GM18507 (cell line): ENCODE data around the gene HLA-DMB.

Experiments used
- DNase-seq: peaks from one replicate; pipeline ENCODE4 v3.0.0; 2011; ENCODE audit warnings: low read depth; ENCODE audit not compliant: insufficient read length; ENCODE audit errors: extremely low spot score
- FAIRE-seq: peaks from 2 replicates; lab custom pipeline; 2011; peaks lifted over from hg19 to GRCh38; lab: Jason Lieb, UNC

Gene HLA-DMB

GRCh38 chr6:32932132-32932868 is 8.5 kb downstream of the HLA-DMB start:
- FAIRE-seq = no peak
- no peak for DNase-seq

GRCh38 chr6:32931211-32931610 is 9.6 kb downstream of the HLA-DMB start:
- no peak for FAIRE-seq

GRCh38 chr6:32922083-32922482 is 18.7 kb downstream of the HLA-DMB start:
- DNase-seq (no peak), FAIRE-seq (no peak)

More at GRCh38 chr6:32931211-32931610, 9.6 kb downstream of the HLA-DMB start:
- no peak for DNase-seq

GRCh38 chr6:32920715-32921114 is 20.1 kb downstream of the HLA-DMB start:
- DNase-seq (no peak), FAIRE-seq (no peak)

- DNase-seq (no peak), FAIRE-seq (no peak)
These were observed 27.9 kb downstream of the HLA-DMB start for GRCh38 chr6:32912951-32913350.

- no peak for DNase-seq
- FAIRE-seq = no peak
These were observed 31.9 kb downstream of the HLA-DMB start for GRCh38 chr6:32908897-32909296.

- no peak for FAIRE-seq
- DNase-seq = no peak
These were observed 34.3 kb downstream of the HLA-DMB start for GRCh38 chr6:32906539-32906938.

GRCh38 chr6:32905078-32905477 is 35.8 kb downstream of the HLA-DMB start:
- no peak for FAIRE-seq
- DNase-seq = no peak

GRCh38 chr6:32903952-32904351 is 36.9 kb downstream of the HLA-DMB start:
- FAIRE-seq (no peak), DNase-seq (no peak)

- no peak for FAIRE-seq
- DNase-seq = peak; percentile 9
These were observed 45.9 kb downstream of the HLA-DMB start for GRCh38 chr6:32895006-32895345.

- DNase-seq = peak; percentile 98
- peak; percentile 97 for FAIRE-seq
These were observed 46.5 kb downstream of the HLA-DMB start for GRCh38 chr6:32894085-32895005.

- FAIRE-seq (no peak), DNase-seq (no peak)
These were observed 50.0 kb downstream of the HLA-DMB start for GRCh38 chr6:32890831-32891230.

GRCh38 chr6:32889533-32889932 is 51.3 kb downstream of the HLA-DMB start:
- FAIRE-seq = no peak

GRCh38 chr6:32888576-32888975 is 52.3 kb downstream of the HLA-DMB start:
- DNase-seq = no peak
- FAIRE-seq = no peak

More at GRCh38 chr6:32889533-32889932, 51.3 kb downstream of the HLA-DMB start:
- DNase-seq = no peak

GRCh38 chr6:32887616-32888015 is 53.2 kb downstream of the HLA-DMB start:
- FAIRE-seq (no peak), DNase-seq (no peak)

GRCh38 chr6:32886681-32887383 is 54.0 kb downstream of the HLA-DMB start:
- DNase-seq = no peak
- FAIRE-seq = no peak

- FAIRE-seq = peak; percentile 75
These were observed 55.0 kb downstream of the HLA-DMB start for GRCh38 chr6:32885698-32886286.

More at GRCh38 chr6:32885698-32886286, 55.0 kb downstream of the HLA-DMB start:
- peak; percentile 33 for DNase-seq
